Lower lobe of right lung (tissue), 2 donors: ENCODE measurements around the gene UVRAG. TPM values are rescaled to one million over a fixed set of nuclear protein-coding genes. Genes with fewer than 3 reads are reported as not detected.

Experiments
- ATAC-seq, 2 donors: fragments of 200-7000 bp; cut with Tn5 transposase; one replicate each; pipeline ENCODE4 v1.9.1; 2020 to 2022; ENCODE audit warnings: mild to moderate bottlenecking in 2 of 2, moderate library complexity in 2 of 2
- DNase-seq: peaks from one replicate; pipeline ENCODE4 v3.0.0-alpha.2; 2020
- H3K27ac ChIP-seq: fragments of 200-600 bp; one replicate; pipeline ENCODE4 v1.8.0; 2022
- H3K27me3 ChIP-seq: fragments of 200-600 bp; one replicate; pipeline ENCODE4 v1.8.0; 2022; ENCODE audit warnings: low read depth
- H3K36me3 ChIP-seq: fragments of 200-600 bp; one replicate; pipeline ENCODE4 v1.8.0; 2022; ENCODE audit warnings: mild to moderate bottlenecking
- H3K4me1 ChIP-seq: fragments of 200-600 bp; one replicate; pipeline ENCODE4 v1.8.0; 2022
- H3K4me3 ChIP-seq: fragments of 200-600 bp; one replicate; pipeline ENCODE4 v1.8.0; 2022; ENCODE audit warnings: mild to moderate bottlenecking
- H3K9me3 ChIP-seq: fragments of 200-600 bp; one replicate; pipeline ENCODE4 v1.8.0; 2022
- intact Hi-C: fragments of 100-400 bp; cut with DNase I; formaldehyde crosslinking; loops from one replicate; pipeline ENCODE4 v1.11.0; 2022
- total RNA-seq: library from RNA; stranded (reverse); fragmentation: NEBNext Ultra II Directional; extraction: Animal tissue kit (Norgen Biotek cat#: 25700); gene quantifications from one replicate; pipeline ENCODE4 v1.2.1, GENCODE V29; 2021
- TF ChIP-seq, protein P1 (sequence below): fragments of 200-600 bp; IDR thresholded peaks from one replicate; pipeline ENCODE4 v1.8.0; 2022; ENCODE audit warnings: antibody characterized with exemption, mild to moderate bottlenecking
- donor health status: DM: no; HTN: yes; CAD: no; lungs with severe emphysema.

UVRAG gene
- total RNA-seq, 1 donor from 2014 or later = 36.0 TPM

DNA sequence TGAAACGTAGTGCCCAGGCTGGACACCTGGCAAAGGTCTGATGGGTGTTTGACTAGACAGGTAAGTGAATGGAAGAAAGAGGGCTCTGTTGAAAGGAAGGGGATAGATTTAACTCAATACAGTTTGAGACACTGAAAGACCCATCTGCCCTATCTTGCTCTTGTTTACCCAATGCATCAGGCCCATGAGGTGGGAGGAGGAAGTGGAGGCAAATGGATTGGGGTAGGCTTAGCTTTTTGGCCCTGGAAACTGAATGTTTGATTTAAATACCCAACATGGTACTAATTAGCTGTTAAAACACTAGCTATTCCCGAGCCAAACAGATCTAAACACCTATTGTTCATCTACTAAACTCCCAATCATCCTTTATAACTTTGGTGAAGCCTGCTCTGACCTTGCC lies 3.5 kb upstream of the UVRAG start:
- no peak for DNase-seq
- H3K9me3 ChIP-seq = no peaks in the 10 kb centered on the region
- no peaks in the 10 kb centered on the region for H3K36me3 ChIP-seq
- H3K4me1 ChIP-seq = peaks cover 15% of the 10 kb centered on the region
- intact Hi-C loops = no loop called here
- TF ChIP-seq, protein P1, sequence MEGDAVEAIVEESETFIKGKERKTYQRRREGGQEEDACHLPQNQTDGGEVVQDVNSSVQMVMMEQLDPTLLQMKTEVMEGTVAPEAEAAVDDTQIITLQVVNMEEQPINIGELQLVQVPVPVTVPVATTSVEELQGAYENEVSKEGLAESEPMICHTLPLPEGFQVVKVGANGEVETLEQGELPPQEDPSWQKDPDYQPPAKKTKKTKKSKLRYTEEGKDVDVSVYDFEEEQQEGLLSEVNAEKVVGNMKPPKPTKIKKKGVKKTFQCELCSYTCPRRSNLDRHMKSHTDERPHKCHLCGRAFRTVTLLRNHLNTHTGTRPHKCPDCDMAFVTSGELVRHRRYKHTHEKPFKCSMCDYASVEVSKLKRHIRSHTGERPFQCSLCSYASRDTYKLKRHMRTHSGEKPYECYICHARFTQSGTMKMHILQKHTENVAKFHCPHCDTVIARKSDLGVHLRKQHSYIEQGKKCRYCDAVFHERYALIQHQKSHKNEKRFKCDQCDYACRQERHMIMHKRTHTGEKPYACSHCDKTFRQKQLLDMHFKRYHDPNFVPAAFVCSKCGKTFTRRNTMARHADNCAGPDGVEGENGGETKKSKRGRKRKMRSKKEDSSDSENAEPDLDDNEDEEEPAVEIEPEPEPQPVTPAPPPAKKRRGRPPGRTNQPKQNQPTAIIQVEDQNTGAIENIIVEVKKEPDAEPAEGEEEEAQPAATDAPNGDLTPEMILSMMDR = no peak
- no peaks in the 10 kb centered on the region for H3K27me3 ChIP-seq
- no peak overlapping the region for H3K4me3 ChIP-seq
- ATAC-seq = no peak
- no peak overlapping the region for H3K27ac ChIP-seq

DNA sequence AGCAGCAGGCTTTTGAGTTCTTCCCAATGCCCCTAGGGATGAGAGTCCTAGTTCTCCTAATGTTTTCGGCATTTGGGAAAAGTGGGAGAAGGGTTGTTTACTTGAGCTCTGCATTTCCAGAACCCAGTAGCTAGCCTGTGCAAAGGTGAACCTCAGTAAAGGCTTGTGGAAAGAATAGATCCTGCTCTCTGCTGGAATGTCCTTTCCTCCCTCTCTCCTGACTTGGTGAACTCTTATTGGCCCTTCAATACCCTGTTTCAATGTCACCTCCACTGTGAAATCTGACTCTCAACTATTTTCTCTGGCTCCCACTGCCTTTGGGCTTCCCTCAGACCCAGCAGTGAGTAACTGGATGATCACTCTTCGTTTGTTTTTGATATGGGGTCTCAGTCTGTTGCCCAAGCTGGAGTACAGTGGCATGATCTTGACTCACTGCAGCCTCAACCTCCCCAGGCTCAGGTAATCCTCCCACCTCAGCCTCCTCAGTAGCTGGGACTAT lies 2.4 kb upstream of the UVRAG start:
- no peak for ATAC-seq
- TF ChIP-seq, protein P1 = no peak
- intact Hi-C loops = no loop called here
- Histone ChIP-seq H3K27ac (no peak overlapping the region), H3K36me3 (no peaks in the 10 kb centered on the region), H3K9me3 (no peaks in the 10 kb centered on the region), H3K4me1 (peaks cover 26% of the 10 kb centered on the region), H3K27me3 (no peaks in the 10 kb centered on the region), H3K4me3 (no peak overlapping the region)
- no peak for DNase-seq

DNA sequence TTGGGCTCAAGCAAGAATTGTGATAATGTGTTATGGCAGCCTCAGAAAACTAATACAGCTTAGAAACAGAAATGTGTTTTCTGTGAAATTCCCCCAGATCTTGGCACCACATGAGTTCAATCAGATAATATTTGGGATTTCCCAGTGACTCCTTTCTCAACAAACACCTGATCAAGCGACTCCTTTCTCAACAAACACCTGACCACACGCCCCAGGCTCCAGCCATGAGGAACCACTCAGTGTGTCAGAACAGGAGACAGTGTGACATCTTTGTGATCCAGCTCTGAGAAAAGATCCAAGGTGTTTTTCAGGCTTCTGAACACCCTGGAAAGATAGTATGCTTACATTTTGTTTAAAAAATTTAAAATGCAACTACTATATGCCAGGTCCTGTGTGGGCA lies 1.9 kb upstream of the UVRAG start:
- H3K9me3 ChIP-seq = no peaks in the 10 kb centered on the region
- intact Hi-C loops = no loop called here
- H3K27me3 ChIP-seq = no peaks in the 10 kb centered on the region
- TF ChIP-seq, protein P1 = no peak
- peaks cover 30% of the 10 kb centered on the region for H3K4me1 ChIP-seq
- DNase-seq (no peak), ATAC-seq (no peak)
- no peak overlapping the region for H3K4me3 ChIP-seq
- no peaks in the 10 kb centered on the region for H3K36me3 ChIP-seq
- H3K27ac ChIP-seq = peak overlapping the region; percentile 13

DNA sequence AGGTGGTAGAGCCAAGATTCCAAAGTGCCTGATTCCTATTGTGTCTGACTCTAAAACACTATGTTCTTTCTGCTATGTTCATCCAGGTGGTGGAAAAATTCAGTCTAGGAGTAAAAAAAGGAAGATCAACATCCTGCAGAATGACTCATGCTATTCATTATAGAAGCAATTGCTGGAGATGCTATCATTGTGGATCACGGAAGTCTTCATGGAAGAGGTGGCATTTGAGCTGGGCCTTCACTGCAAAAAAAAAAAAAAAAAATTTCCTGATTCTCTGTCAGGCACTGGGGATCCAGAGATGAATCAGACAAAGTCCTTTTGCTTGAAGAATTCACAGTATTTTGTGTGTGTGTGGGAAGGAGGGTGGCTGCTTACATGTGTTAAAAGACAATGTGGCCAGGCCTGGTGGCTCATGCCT lies 1.4 kb upstream of the UVRAG start:
- Histone ChIP-seq H3K36me3 (no peaks in the 10 kb centered on the region), H3K9me3 (no peaks in the 10 kb centered on the region), H3K27ac (peak overlapping the region; percentile 95), H3K4me1 (peaks cover 33% of the 10 kb centered on the region), H3K27me3 (no peaks in the 10 kb centered on the region), H3K4me3 (peak overlapping the region; percentile 93)
- ATAC-seq = no peak
- intact Hi-C loops = no loop called here
- TF ChIP-seq, protein P1 = no peak
- no peak for DNase-seq

DNA sequence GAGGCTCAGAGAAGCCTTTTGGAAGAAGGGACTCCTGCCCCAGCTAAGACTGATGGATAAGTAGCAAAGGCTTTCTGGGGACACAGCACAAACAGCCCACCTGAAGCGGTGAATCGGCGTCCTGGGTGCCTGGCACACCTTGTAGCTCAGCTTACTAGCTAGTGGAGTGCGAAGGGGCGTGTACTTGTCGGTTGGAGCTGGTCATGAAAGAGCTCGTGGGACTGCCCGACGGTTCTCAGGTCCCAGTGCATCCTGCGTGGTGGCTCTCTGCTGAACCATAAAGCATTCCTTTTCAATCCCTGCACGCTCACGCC lies 690 bp upstream of the UVRAG start:
- Histone ChIP-seq H3K27me3 (no peaks in the 10 kb centered on the region), H3K4me3 (peak overlapping the region; percentile 93), H3K36me3 (no peaks in the 10 kb centered on the region), H3K9me3 (no peaks in the 10 kb centered on the region), H3K4me1 (peaks cover 40% of the 10 kb centered on the region), H3K27ac (peak overlapping the region; percentile 95)
- ATAC-seq (peak; percentile 70), DNase-seq (no peak)
- intact Hi-C loops = no loop called here
- TF ChIP-seq, protein P1 = no peak
